Measurements from ENCODE around the gene SPOCK1. TPM values are rescaled to one million over a fixed set of nuclear protein-coding genes. Genes with fewer than 3 reads are reported as not detected.
A peak's percentile ranks its signal among the peaks of the same experiment; 100 is the strongest.

The SPOCK1 gene
- total RNA-seq, 1 donor = 231 TPM

DNA sequence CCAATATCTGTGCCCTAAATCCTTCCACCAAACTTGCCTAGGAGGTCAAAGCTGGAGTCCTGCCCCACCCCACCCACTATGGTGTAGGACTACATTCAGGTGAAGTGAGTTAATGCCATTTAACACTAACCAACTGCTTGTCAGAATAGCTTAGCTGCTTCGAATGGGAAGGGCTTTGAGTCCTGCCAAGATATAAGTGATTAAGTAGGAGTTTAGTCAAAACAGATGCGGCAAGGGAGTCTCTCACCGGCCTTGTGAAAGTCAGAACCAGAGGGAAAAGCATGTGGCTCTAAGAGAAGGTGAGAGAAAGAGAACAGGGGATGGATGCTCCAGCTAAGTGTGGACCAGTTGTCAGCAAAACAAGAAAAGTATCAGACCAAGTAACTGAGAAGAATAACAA lies 132.6 kb downstream of the SPOCK1 start:
- H3K4me3 ChIP-seq (ENCODE audit: insufficient read depth, low read length) = no peak overlapping the region
- peaks cover 4% of the 10 kb centered on the region for H3K36me3 ChIP-seq (ENCODE audit: insufficient read depth, low read length)
- H3K4me1 ChIP-seq (ENCODE audit: insufficient read depth, low read length) = peaks cover 53% of the 10 kb centered on the region
- H3K27ac ChIP-seq (ENCODE audit: low read depth, low read length) = no peak overlapping the region
- H3K79me2 ChIP-seq (ENCODE audit: insufficient read depth, low read length) = peaks cover 20% of the 10 kb centered on the region
- H3K4me2 ChIP-seq (ENCODE audit: insufficient read depth, low read length) = no peak overlapping the region
- H3K9me3 ChIP-seq (ENCODE audit: low read depth, low read length) = no peaks in the 10 kb centered on the region
- no peaks in the 10 kb centered on the region for H3K27me3 ChIP-seq (ENCODE audit: insufficient read depth, low read length)
- peaks cover 11% of the 10 kb centered on the region for H4K20me1 ChIP-seq (ENCODE audit: insufficient read depth, low read length)
- TF ChIP-seq, protein P1, sequence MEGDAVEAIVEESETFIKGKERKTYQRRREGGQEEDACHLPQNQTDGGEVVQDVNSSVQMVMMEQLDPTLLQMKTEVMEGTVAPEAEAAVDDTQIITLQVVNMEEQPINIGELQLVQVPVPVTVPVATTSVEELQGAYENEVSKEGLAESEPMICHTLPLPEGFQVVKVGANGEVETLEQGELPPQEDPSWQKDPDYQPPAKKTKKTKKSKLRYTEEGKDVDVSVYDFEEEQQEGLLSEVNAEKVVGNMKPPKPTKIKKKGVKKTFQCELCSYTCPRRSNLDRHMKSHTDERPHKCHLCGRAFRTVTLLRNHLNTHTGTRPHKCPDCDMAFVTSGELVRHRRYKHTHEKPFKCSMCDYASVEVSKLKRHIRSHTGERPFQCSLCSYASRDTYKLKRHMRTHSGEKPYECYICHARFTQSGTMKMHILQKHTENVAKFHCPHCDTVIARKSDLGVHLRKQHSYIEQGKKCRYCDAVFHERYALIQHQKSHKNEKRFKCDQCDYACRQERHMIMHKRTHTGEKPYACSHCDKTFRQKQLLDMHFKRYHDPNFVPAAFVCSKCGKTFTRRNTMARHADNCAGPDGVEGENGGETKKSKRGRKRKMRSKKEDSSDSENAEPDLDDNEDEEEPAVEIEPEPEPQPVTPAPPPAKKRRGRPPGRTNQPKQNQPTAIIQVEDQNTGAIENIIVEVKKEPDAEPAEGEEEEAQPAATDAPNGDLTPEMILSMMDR (IDR thresholded peaks at IDR 0.05; ENCODE audit: extremely low read depth, low read depth, low read length) = no peak
- no peak overlapping the region for H2AFZ ChIP-seq (ENCODE audit: low read length)
- no peak for DNase-seq (ENCODE audit: insufficient read length, low spot score, missing footprints)

DNA sequence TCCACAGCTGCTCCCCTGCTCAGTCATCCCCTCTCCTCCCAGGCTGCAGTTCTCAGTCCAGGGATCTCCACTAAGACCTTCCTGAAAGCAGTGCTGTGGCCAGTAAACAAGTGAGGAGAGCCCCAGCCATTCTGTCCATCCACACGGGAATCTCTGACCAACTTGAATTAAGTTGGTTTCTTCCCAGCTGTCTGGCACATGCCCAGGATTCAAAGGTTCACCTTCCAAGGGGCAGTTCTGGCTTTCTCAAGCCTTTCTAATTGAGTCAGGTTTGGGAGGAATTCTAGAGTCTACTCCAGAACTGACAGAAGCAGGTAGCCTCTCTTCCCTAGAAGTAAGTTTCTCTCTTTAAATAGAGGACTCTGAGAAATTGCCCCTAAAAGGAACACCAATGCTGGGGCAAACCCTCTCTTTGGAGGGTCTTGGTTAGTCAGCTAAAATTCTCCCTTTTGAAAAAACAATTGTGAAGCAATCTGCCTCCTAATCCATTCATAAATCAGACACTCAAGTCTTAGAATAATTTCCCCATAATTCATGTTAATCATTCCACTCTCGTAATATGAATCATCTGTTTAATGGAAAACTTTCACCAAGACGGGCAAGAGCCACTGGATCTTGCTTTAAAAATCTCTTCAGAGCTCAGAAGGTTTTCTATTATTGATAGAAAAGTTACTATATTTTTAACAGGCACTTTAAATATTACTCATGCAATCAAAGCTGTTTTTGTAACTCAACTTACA lies 133.8 kb downstream of the SPOCK1 start:
- Histone ChIP-seq H2AFZ (ENCODE audit: low read length) (no peak overlapping the region), H3K79me2 (ENCODE audit: insufficient read depth, low read length) (peaks cover 20% of the 10 kb centered on the region), H3K27me3 (ENCODE audit: insufficient read depth, low read length) (no peaks in the 10 kb centered on the region), H3K4me1 (ENCODE audit: insufficient read depth, low read length) (peaks cover 50% of the 10 kb centered on the region), H3K27ac (ENCODE audit: low read depth, low read length) (peak overlapping the region; percentile 61), H3K9me3 (ENCODE audit: low read depth, low read length) (no peaks in the 10 kb centered on the region), H3K4me2 (ENCODE audit: insufficient read depth, low read length) (peak overlapping the region; percentile 2), H3K4me3 (ENCODE audit: insufficient read depth, low read length) (no peak overlapping the region), H4K20me1 (ENCODE audit: insufficient read depth, low read length) (peaks cover 6% of the 10 kb centered on the region), H3K36me3 (ENCODE audit: insufficient read depth, low read length) (peaks cover 4% of the 10 kb centered on the region)
- TF ChIP-seq, protein P1 (IDR thresholded peaks at IDR 0.05; ENCODE audit: extremely low read depth, low read depth, low read length) = no peak
- no peak for DNase-seq (ENCODE audit: insufficient read length, low spot score, missing footprints)

DNA sequence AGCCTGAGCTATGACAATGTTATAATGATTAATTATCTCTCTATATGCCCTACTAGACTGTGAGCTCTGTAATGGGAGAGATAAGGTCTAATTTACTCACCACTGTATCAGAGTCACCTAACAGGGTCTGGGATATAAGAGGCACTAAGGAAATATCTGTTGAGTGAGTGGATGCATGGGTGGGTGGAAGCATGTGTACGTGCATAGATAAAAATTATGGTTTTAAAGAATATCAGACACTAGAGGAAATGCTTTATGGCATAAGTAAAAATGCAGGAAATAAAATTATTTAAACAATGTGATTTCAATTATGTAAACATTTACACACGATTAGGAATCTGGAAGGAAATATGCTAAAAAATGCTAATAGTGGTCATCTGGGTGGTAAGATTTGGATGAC lies 137.8 kb downstream of the SPOCK1 start:
- Histone ChIP-seq H3K27me3 (ENCODE audit: insufficient read depth, low read length) (no peaks in the 10 kb centered on the region), H3K36me3 (ENCODE audit: insufficient read depth, low read length) (no peaks in the 10 kb centered on the region), H3K4me1 (ENCODE audit: insufficient read depth, low read length) (peaks cover 34% of the 10 kb centered on the region), H3K4me3 (ENCODE audit: insufficient read depth, low read length) (no peak overlapping the region), H3K9me3 (ENCODE audit: low read depth, low read length) (no peaks in the 10 kb centered on the region), H3K27ac (ENCODE audit: low read depth, low read length) (peak overlapping the region; percentile 80), H3K79me2 (ENCODE audit: insufficient read depth, low read length) (peaks cover 22% of the 10 kb centered on the region), H4K20me1 (ENCODE audit: insufficient read depth, low read length) (peaks cover 14% of the 10 kb centered on the region), H3K4me2 (ENCODE audit: insufficient read depth, low read length) (peak overlapping the region; percentile 23), H2AFZ (ENCODE audit: low read length) (no peak overlapping the region)
- no peak for DNase-seq (ENCODE audit: insufficient read length, low spot score, missing footprints)
- TF ChIP-seq, protein P1 (IDR thresholded peaks at IDR 0.05; ENCODE audit: extremely low read depth, low read depth, low read length) = no peak

DNA sequence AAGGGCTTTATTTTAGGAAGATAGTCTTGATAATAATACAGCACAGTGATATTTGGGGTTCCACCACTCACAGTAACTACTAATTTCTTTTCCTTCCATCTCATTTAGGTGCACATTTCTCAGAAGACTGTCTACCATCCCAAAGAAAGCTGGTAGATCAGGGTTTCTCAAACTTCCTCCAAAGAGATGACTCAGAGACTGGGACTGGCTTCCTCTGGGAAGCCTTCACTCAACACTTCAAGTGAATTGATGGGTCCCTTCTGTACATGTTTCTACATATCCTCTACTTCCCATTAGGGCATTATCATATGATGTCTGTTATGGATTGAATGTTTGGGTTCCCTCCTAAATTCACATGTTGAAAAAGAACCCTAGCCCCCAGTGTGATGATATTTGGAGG lies 138.5 kb downstream of the SPOCK1 start:
- Histone ChIP-seq H3K4me1 (ENCODE audit: insufficient read depth, low read length) (peaks cover 27% of the 10 kb centered on the region), H3K4me3 (ENCODE audit: insufficient read depth, low read length) (no peak overlapping the region), H3K27ac (ENCODE audit: low read depth, low read length) (peak overlapping the region; percentile 52), H2AFZ (ENCODE audit: low read length) (no peak overlapping the region), H3K27me3 (ENCODE audit: insufficient read depth, low read length) (no peaks in the 10 kb centered on the region), H3K79me2 (ENCODE audit: insufficient read depth, low read length) (peaks cover 28% of the 10 kb centered on the region), H3K4me2 (ENCODE audit: insufficient read depth, low read length) (peak overlapping the region; percentile 23), H3K9me3 (ENCODE audit: low read depth, low read length) (no peaks in the 10 kb centered on the region), H3K36me3 (ENCODE audit: insufficient read depth, low read length) (no peaks in the 10 kb centered on the region), H4K20me1 (ENCODE audit: insufficient read depth, low read length) (peaks cover 21% of the 10 kb centered on the region)
- no peak for DNase-seq (ENCODE audit: insufficient read length, low spot score, missing footprints)
- TF ChIP-seq, protein P1 (IDR thresholded peaks at IDR 0.05; ENCODE audit: extremely low read depth, low read depth, low read length) = no peak
